ENCODE data around the gene IL4. TPM values are rescaled to one million over a fixed set of nuclear protein-coding genes. Genes with fewer than 3 reads are reported as not detected.
A peak's percentile ranks its signal among the peaks of the same experiment; 100 is the strongest.

The IL4 gene
- total RNA-seq, 1 experiment from 2014 or later = not detected

DNA sequence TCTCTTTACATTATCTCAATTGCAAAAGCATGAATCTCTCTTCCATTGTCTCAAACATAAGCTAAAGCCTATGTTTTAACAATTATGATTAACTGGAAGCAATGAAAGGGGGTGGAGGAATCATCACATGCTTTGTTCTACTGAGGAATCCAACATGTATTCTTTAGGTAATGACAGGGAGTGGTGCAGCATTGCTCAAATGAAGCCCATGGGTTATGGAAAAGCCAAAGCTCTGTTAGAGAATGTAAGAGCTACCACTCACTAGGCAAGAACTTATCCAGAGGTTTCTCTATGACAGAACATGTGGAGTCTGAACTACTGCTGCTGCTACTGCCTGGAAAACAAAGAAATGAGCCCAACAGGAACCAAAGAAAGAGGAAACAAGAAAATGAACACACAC, 34.9 kb downstream of the IL4 start:
- no peaks in the 10 kb centered on the region for H3K36me3 ChIP-seq (ENCODE audit: control insufficient read depth, insufficient read depth, low read length)
- CTCF ChIA-PET = no interaction called here

DNA sequence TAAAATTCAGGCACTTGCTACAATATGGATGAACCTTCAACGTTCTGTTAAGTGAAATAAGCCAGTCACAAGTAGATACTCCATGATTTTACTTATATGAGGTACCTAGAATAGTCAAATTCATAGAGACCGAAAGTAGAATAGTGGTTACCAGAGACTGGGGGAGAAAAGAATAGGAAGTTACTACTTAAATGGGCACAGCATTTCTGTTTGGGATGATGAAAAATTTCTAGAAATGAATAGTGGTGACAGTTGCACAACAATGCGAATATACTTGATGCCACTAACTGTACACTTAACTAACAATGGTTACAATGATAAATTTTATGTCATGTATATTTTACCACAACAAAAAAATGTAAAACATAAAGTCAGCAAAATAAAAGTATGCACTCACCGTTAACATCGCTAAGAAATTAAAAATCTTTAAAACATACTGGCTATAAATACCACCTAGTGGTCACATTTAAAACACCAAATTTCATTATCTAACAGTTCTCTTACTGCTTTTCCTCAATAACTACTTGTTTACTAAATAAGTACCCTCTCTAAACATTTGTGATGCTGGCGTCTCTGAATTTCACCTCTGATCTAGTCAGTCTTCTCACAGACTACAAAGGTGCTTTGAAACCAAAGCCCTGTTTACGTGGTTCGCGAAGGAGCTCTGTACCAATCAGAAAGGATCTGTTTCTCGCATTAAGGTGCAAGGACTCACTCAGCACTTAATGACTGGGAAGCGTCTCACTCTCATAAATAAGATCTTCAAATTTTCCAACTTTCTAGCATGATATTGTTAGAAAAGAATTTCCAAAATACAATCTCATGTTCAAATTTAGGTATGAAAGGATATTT, 40.9 kb downstream of the IL4 start:
- H3K36me3 ChIP-seq (ENCODE audit: control insufficient read depth, insufficient read depth, low read length) = no peaks in the 10 kb centered on the region
- ChIA-PET CTCF (interaction anchor here (1.5 kb wide), 1 partner anchor 188 kb away, joined by 4 read pairs; no protein-coding TSS in a partner anchor), POLR2A (no interaction called here)
- no peaks in the 10 kb centered on the region for H3K27me3 ChIP-seq (replicated peaks; ENCODE audit: control insufficient read depth, insufficient read depth, low read length)
- H3K27me3 Mint-ChIP-seq (ENCODE audit: insufficient read depth, unreplicated experiment) = no peaks in the 10 kb centered on the region
- H3K36me3 Mint-ChIP-seq (ENCODE audit: insufficient read depth, unreplicated experiment) = peaks cover 5% of the 10 kb centered on the region
- intact Hi-C loops (cut with micrococcal nuclease; ENCODE audit: unreplicated experiment) = loop anchor here (1.0 kb wide), 1 partner anchor 188 kb away; no protein-coding TSS in a partner anchor
- BruUV-seq (replicated peaks) = no TSS peak
- no peaks in the 10 kb centered on the region for H3K9me3 ChIP-seq
- no peak overlapping the region for H3K4me3 ChIP-seq (ENCODE audit: low read depth, low read length)
- no peaks in the 10 kb centered on the region for H3K4me1 ChIP-seq
- H3K4me3 Mint-ChIP-seq (ENCODE audit: unreplicated experiment) = no peak overlapping the region
- no peak for DNase-seq
- TF ChIP-seq, protein P1, sequence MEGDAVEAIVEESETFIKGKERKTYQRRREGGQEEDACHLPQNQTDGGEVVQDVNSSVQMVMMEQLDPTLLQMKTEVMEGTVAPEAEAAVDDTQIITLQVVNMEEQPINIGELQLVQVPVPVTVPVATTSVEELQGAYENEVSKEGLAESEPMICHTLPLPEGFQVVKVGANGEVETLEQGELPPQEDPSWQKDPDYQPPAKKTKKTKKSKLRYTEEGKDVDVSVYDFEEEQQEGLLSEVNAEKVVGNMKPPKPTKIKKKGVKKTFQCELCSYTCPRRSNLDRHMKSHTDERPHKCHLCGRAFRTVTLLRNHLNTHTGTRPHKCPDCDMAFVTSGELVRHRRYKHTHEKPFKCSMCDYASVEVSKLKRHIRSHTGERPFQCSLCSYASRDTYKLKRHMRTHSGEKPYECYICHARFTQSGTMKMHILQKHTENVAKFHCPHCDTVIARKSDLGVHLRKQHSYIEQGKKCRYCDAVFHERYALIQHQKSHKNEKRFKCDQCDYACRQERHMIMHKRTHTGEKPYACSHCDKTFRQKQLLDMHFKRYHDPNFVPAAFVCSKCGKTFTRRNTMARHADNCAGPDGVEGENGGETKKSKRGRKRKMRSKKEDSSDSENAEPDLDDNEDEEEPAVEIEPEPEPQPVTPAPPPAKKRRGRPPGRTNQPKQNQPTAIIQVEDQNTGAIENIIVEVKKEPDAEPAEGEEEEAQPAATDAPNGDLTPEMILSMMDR (IDR thresholded peaks at IDR 0.05; ENCODE audit: insufficient read depth in 1 of 2, low read depth in 1 of 2, low read length in 1 of 2, severe bottlenecking in 1 of 2, unreplicated experiment in 1 of 2) = peak; percentile 11 to 37
- no peaks in the 10 kb centered on the region for H3K9me3 Mint-ChIP-seq (ENCODE audit: unreplicated experiment)
- no peaks in the 10 kb centered on the region for H3K4me1 Mint-ChIP-seq (ENCODE audit: low read depth, unreplicated experiment)
- H3K27ac Mint-ChIP-seq (ENCODE audit: unreplicated experiment) = no peak overlapping the region

More for the DNA sequence above, 34.9 kb downstream of the IL4 start:
- H3K4me1 Mint-ChIP-seq (ENCODE audit: low read depth, unreplicated experiment) = no peaks in the 10 kb centered on the region
- no peak overlapping the region for H3K27ac Mint-ChIP-seq (ENCODE audit: unreplicated experiment)
- no peaks in the 10 kb centered on the region for H3K9me3 Mint-ChIP-seq (ENCODE audit: unreplicated experiment)
- no peak for DNase-seq
- POLR2A ChIA-PET = no interaction called here
- intact Hi-C loops (cut with micrococcal nuclease; ENCODE audit: unreplicated experiment) = no loop called here
- TF ChIP-seq, protein P1 (IDR thresholded peaks at IDR 0.05; ENCODE audit: insufficient read depth in 1 of 2, low read depth in 1 of 2, low read length in 1 of 2, severe bottlenecking in 1 of 2, unreplicated experiment in 1 of 2) = no peak
- H3K4me1 ChIP-seq = no peaks in the 10 kb centered on the region
- H3K9me3 ChIP-seq = no peaks in the 10 kb centered on the region
- H3K27me3 ChIP-seq (replicated peaks; ENCODE audit: control insufficient read depth, insufficient read depth, low read length) = no peaks in the 10 kb centered on the region
- H3K27me3 Mint-ChIP-seq (ENCODE audit: insufficient read depth, unreplicated experiment) = no peaks in the 10 kb centered on the region
- H3K36me3 Mint-ChIP-seq (ENCODE audit: insufficient read depth, unreplicated experiment) = peaks cover 6% of the 10 kb centered on the region
- H3K4me3 Mint-ChIP-seq (ENCODE audit: unreplicated experiment) = no peak overlapping the region
- BruUV-seq (replicated peaks) = no TSS peak
- H3K4me3 ChIP-seq (ENCODE audit: low read depth, low read length) = no peak overlapping the region

DNA sequence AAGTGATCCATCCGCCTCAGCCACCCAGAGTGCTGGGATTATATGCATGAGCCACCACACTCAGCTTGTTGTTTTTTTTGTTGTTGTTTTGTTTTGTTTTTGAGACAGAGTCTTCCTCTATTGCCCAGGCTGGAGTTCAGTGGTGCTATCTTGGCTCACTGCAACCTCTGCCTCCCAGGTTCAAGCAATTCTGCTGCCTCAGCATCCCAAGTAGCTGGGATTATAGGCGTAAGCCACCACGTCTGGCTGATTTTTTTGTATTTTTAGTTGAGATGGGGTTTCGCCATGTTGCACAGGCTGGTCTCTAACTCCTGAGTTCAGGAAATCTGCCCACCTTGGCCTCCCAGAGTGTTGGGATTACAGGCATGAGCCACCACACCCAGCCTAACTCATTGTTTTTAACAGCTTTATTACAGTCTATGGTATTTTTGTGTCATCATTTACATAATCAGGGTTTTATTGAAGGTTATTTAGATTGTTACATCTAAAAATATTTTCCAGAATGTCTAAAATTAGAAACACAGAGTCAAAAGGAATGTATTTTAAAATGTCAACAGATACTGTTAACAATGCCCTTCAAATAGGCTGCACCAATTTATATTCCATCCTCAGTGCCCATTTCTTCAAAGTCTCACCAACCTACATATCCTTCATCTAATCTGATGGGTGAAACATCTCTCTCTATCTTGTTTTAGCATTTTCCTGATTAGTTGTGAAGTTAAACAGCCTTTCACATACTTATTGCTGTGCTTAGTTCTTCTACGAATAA, 44.9 kb downstream of the IL4 start:
- Mint-ChIP-seq H3K9me3 (ENCODE audit: unreplicated experiment) (no peaks in the 10 kb centered on the region), H3K4me3 (ENCODE audit: unreplicated experiment) (no peak overlapping the region), H3K27ac (ENCODE audit: unreplicated experiment) (no peak overlapping the region), H3K4me1 (ENCODE audit: low read depth, unreplicated experiment) (no peaks in the 10 kb centered on the region), H3K36me3 (ENCODE audit: insufficient read depth, unreplicated experiment) (peaks cover 12% of the 10 kb centered on the region), H3K27me3 (ENCODE audit: insufficient read depth, unreplicated experiment) (no peaks in the 10 kb centered on the region)
- Histone ChIP-seq H3K9me3 (no peaks in the 10 kb centered on the region), H3K4me1 (no peaks in the 10 kb centered on the region), H3K27me3 (replicated peaks; ENCODE audit: control insufficient read depth, insufficient read depth, low read length) (no peaks in the 10 kb centered on the region), H3K4me3 (ENCODE audit: low read depth, low read length) (no peak overlapping the region), H3K36me3 (ENCODE audit: control insufficient read depth, insufficient read depth, low read length) (no peaks in the 10 kb centered on the region)
- TF ChIP-seq, protein P1 (IDR thresholded peaks at IDR 0.05; ENCODE audit: insufficient read depth in 1 of 2, low read depth in 1 of 2, low read length in 1 of 2, severe bottlenecking in 1 of 2, unreplicated experiment in 1 of 2) = no peak
- BruUV-seq (replicated peaks) = no TSS peak
- no peak for DNase-seq
- CTCF ChIA-PET = interaction anchor here (0.7 kb wide), 1 partner anchor 25 kb away, joined by 3 read pairs; no protein-coding TSS in a partner anchor
- intact Hi-C loops (cut with micrococcal nuclease; ENCODE audit: unreplicated experiment) = no loop called here
- POLR2A ChIA-PET = no interaction called here
